Stimulated activated naive CD4-positive, alpha-beta T cell (primary cell): ENCODE measurements around the gene MPL.

Source experiments
- DNase-seq, 6 experiments: peaks; one replicate each; lab custom pipeline; 2025; lab: John Stamatoyannopoulos, UW

The MPL gene

GRCh38 chr1:43325381-43325780, 12.2 kb upstream of the MPL start:
- no peak for DNase-seq

- no peak for DNase-seq
These were observed 9.9 kb upstream of the MPL start for GRCh38 chr1:43327549-43328292.

GRCh38 chr1:43329995-43330751, 7.4 kb upstream of the MPL start:
- DNase-seq = no peak

- DNase-seq = no peak
These were observed 5.9 kb upstream of the MPL start for GRCh38 chr1:43331688-43332087.

- no peak for DNase-seq
These were observed 3.0 kb upstream of the MPL start for GRCh38 chr1:43334453-43335205.

- DNase-seq = no peak
These were observed 383 bp downstream of the MPL start for GRCh38 chr1:43338001-43338400.

- no peak for DNase-seq
These were observed 2.1 kb downstream of the MPL start for GRCh38 chr1:43339584-43340232.

- DNase-seq = no peak
These were observed 2.9 kb downstream of the MPL start for GRCh38 chr1:43340559-43340958.

- DNase-seq = no peak
These were observed 6.7 kb downstream of the MPL start for GRCh38 chr1:43344267-43344850.

- no peak for DNase-seq
These were observed 7.5 kb downstream of the MPL start for GRCh38 chr1:43345120-43345519.

- no peak for DNase-seq
These were observed 9.0 kb downstream of the MPL start for GRCh38 chr1:43346636-43347035.

- DNase-seq = no peak
These were observed 10.8 kb downstream of the MPL start for GRCh38 chr1:43348343-43348808.

- peak in 5 of 6 experiments; percentile 20 to 72 (median 67) for DNase-seq
These were observed 11.4 kb downstream of the MPL start for GRCh38 chr1:43348809-43349593.

GRCh38 chr1:43349594-43350306, 12.1 kb downstream of the MPL start:
- DNase-seq = no peak

- no peak for DNase-seq
These were observed 13.4 kb downstream of the MPL start for GRCh38 chr1:43350976-43351375.

- no peak for DNase-seq
These were observed 14.1 kb downstream of the MPL start for GRCh38 chr1:43351421-43352350.

- no peak for DNase-seq
These were observed 14.7 kb downstream of the MPL start for GRCh38 chr1:43352351-43352705.

GRCh38 chr1:43352881-43353280, 15.3 kb downstream of the MPL start:
- DNase-seq = no peak

GRCh38 chr1:43354471-43354870, 16.9 kb downstream of the MPL start:
- no peak for DNase-seq
